Measurements from ENCODE around the gene GMDS. TPM values are rescaled to one million over a fixed set of nuclear protein-coding genes. Genes with fewer than 3 reads are reported as not detected.

GMDS gene
- total RNA-seq, 1 donor from 2014 or later, result 27.0 TPM

DNA sequence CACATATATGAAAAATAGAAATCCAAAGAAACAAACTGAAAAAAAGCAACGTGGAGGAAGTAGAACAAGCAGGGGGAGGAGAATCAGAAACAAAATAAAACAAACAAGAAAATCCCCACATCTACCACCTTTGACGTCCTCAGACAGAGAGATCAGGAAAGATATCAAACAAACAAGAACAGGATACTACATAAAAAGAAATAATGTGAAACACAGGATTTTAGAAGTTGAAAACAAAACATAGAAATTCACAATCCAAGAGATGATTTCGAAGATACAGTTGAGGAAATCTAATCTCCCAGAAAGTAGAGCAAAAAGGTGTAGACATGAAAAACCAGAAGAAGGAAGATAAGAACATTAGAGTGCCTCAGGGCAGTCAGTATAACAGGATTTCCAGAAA is 514.5 kb downstream of the GMDS start:
- TF ChIP-seq, protein P1, sequence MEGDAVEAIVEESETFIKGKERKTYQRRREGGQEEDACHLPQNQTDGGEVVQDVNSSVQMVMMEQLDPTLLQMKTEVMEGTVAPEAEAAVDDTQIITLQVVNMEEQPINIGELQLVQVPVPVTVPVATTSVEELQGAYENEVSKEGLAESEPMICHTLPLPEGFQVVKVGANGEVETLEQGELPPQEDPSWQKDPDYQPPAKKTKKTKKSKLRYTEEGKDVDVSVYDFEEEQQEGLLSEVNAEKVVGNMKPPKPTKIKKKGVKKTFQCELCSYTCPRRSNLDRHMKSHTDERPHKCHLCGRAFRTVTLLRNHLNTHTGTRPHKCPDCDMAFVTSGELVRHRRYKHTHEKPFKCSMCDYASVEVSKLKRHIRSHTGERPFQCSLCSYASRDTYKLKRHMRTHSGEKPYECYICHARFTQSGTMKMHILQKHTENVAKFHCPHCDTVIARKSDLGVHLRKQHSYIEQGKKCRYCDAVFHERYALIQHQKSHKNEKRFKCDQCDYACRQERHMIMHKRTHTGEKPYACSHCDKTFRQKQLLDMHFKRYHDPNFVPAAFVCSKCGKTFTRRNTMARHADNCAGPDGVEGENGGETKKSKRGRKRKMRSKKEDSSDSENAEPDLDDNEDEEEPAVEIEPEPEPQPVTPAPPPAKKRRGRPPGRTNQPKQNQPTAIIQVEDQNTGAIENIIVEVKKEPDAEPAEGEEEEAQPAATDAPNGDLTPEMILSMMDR (IDR thresholded peaks at IDR 0.05; ENCODE audit: insufficient read depth, low read length, poor library complexity, severe bottlenecking), result no peak
- Histone ChIP-seq H3K36me3 (ENCODE audit: control insufficient read depth, insufficient read depth, low read length) (no peaks in the 10 kb centered on the region), H3K4me3 (ENCODE audit: low read depth, low read length) (no peak overlapping the region), H3K27me3 (ENCODE audit: control insufficient read depth, insufficient read depth, low read length) (no peaks in the 10 kb centered on the region)
- DNase-seq (ENCODE audit: low read depth), result no peak

DNA sequence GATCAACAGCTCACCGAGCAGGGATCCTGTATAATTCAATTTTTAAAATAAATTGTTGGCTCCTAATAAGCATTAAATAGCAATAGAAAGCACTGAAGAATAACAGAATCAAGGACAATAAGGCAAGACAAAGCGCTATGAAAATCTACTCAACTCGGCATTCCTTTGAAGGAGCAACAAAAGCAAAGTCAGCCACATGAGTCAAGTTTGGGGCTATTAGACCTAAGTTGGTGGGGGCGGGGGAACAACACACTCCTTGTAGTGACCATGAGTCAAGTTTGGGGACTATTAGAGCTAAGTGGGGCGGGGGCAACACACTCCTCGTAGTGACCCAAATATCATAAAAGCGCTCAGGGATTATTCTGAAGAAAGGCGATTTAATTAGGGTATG is 515.7 kb downstream of the GMDS start:
- DNase-seq (ENCODE audit: low read depth), result no peak
- H3K27me3 ChIP-seq (ENCODE audit: control insufficient read depth, insufficient read depth, low read length), result no peaks in the 10 kb centered on the region
- TF ChIP-seq, protein P1 (IDR thresholded peaks at IDR 0.05; ENCODE audit: insufficient read depth, low read length, poor library complexity, severe bottlenecking), result no peak

DNA sequence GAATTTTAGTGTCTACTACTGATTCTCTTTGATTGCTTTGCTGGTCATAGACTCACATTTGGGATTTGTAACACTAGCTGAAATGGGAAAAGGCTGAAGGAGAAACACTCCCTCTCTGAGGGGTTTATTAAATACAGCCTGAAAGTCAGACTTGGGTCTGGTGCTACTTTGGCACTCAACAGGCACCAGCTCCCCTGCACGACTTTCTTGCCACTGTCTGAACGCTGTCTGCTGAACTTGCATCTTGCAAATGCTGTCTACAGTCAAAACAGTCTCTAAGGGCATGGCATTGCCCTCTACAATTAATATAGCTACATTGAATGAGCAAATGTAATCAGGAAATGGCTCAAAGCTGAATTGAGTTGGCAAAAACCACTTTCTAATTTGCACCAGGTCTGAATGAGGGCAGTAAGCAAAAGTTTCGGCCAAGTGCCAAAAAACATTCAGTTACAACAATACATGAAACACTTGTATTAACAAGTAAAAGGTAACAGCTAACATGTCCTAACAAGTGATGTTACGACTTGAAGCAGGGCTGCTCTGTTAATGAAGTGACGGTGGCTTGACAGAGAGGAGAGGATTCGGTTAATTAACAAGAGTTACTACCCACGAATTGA is 516.2 kb downstream of the GMDS start:
- H3K27me3 ChIP-seq (ENCODE audit: control insufficient read depth, insufficient read depth, low read length), result no peaks in the 10 kb centered on the region
- H3K4me3 ChIP-seq (ENCODE audit: low read depth, low read length), result no peak overlapping the region
- DNase-seq (ENCODE audit: low read depth), result no peak
- no peaks in the 10 kb centered on the region for H3K36me3 ChIP-seq (ENCODE audit: control insufficient read depth, insufficient read depth, low read length)
- TF ChIP-seq, protein P1 (IDR thresholded peaks at IDR 0.05; ENCODE audit: insufficient read depth, low read length, poor library complexity, severe bottlenecking), result no peak

More for the DNA sequence above, 515.7 kb downstream of the GMDS start:
- no peaks in the 10 kb centered on the region for H3K36me3 ChIP-seq (ENCODE audit: control insufficient read depth, insufficient read depth, low read length)
- H3K4me3 ChIP-seq (ENCODE audit: low read depth, low read length), result no peak overlapping the region

DNA sequence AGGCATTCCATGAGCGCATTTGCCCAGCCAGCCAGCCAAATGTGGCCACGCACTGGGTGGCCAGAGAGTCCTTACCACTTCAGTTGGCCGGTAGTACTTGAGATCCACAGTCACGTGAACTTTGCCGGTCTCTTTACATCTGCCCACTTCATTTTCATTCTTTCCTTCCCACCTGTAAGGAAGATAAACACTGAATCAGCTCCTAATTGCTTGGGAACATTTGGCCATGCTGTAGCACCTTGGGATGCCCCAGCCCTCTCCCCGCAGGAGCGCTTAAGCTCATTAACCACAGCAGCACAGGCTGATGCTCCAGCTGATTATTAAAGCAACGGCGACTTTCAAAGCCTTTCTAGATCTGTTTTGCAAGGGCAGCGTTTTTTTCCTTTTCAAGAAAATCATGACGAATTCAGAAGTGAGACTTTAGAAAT is 519.0 kb downstream of the GMDS start:
- TF ChIP-seq, protein P1 (IDR thresholded peaks at IDR 0.05; ENCODE audit: insufficient read depth, low read length, poor library complexity, severe bottlenecking), result no peak
- Histone ChIP-seq H3K36me3 (ENCODE audit: control insufficient read depth, insufficient read depth, low read length) (no peaks in the 10 kb centered on the region), H3K4me3 (ENCODE audit: low read depth, low read length) (no peak overlapping the region), H3K27me3 (ENCODE audit: control insufficient read depth, insufficient read depth, low read length) (no peaks in the 10 kb centered on the region)
- DNase-seq (ENCODE audit: low read depth), result no peak

DNA sequence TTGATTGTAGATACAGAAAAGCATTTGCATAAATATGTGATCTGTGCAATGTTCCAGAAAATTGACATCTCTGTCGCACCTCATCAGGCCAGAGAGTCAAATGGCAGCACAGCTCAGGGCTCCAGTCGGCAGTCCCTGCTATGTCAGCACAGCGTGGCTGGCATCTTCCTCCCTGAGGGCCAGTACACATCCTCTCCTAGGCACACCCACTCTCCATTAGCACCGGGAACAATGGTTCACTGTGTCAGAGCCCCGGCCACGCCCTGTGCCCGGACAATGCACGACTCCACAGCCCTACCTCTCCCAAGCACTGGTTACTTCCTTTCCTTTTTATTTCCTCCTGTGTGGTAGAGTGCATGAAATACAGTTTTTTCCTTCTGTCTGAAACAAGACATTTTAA is 520.8 kb downstream of the GMDS start:
- TF ChIP-seq, protein P1 (IDR thresholded peaks at IDR 0.05; ENCODE audit: insufficient read depth, low read length, poor library complexity, severe bottlenecking), result no peak
- H3K4me3 ChIP-seq (ENCODE audit: low read depth, low read length), result no peak overlapping the region
- H3K27me3 ChIP-seq (ENCODE audit: control insufficient read depth, insufficient read depth, low read length), result no peaks in the 10 kb centered on the region
- H3K36me3 ChIP-seq (ENCODE audit: control insufficient read depth, insufficient read depth, low read length), result no peaks in the 10 kb centered on the region
- no peak for DNase-seq (ENCODE audit: low read depth)

DNA sequence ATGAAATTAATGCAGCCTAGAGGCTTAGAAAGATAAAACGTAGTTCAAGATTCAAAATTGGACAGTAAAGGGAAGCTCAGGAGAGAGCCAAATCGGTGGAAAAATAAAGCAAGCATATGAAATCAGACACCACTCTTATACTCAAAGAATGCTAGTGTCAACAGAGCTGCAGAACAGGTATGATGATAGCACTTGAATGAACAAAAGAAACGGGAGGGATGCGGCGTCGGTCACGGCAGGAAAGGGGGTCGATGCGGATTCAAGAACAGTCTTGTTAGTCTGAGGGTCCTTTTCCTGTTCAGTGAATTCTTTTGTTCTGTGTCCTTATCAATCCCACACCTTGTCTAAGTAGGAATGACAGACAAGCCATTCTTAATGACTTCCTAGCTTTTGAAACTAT is 521.3 kb downstream of the GMDS start:
- TF ChIP-seq, protein P1 (IDR thresholded peaks at IDR 0.05; ENCODE audit: insufficient read depth, low read length, poor library complexity, severe bottlenecking), result no peak
- Histone ChIP-seq H3K4me3 (ENCODE audit: low read depth, low read length) (no peak overlapping the region), H3K36me3 (ENCODE audit: control insufficient read depth, insufficient read depth, low read length) (no peaks in the 10 kb centered on the region), H3K27me3 (ENCODE audit: control insufficient read depth, insufficient read depth, low read length) (no peaks in the 10 kb centered on the region)
- DNase-seq (ENCODE audit: low read depth), result no peak

All from kidney epithelial cell (primary cell).